T-helper 9 cell (primary cell): Measurements from ENCODE around the gene AAGAB.

Source experiments
- DNase-seq: peaks from one replicate; pipeline ENCODE4 v3.0.0-alpha.2; 2020

The AAGAB gene

DNA sequence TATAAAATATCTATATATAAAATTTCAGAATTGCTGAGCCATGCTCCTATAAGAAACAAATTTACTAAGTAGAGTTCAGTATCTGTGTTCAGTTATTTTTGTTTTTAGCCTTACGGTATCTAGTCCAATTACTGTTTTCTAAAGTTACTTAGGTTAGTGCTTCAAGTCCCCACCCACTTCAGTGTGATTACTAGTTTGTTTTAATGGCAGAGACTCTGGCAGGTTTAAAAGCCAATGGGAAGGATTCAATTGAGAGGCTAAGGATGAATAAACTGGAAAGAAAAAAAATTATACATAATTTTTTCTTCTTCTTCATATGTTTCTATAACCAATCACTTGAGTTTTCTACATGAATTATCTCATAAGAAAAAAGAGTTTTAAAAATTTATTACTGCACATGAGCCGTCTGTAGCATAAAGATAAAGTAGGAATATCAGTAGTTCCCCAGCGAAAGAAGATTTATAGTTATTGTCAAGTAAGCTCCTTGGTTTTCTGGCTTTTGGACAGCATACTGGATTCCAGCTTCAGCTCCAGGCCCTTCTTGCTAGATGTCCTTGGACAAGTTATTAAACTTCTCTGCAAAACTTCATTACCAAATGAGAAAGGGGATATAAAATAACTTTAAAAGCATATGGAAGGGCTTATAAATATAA lies 46.8 kb downstream of the AAGAB start:
- DNase-seq: no peak

GRCh38 chr15:67202991-67203390 lies 51.5 kb downstream of the AAGAB start:
- DNase-seq: no peak

- no peak for DNase-seq
These were observed 52.4 kb downstream of the AAGAB start for GRCh38 chr15:67202091-67202490.

DNA sequence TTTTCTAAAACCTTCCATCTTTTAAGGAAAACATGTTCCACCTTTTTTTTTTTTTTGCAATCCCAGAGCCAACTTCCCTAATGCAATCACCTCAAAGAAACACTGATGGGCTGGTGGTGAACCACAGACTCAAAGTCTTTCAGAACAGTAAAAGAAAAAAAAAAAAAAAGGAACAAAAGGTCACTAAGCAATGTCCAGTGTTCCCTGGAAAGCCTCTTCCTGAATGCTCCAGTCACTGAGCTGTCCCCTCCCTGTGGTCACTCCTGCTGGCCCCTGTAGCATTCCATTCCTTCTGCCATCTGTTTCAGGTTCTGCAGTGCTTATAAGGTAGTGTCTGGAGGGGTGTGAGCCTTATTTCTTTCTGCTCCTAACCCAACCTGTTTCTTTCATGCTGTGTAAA lies 53.3 kb downstream of the AAGAB start:
- no peak for DNase-seq

- no peak for DNase-seq
These were observed 54.3 kb downstream of the AAGAB start for GRCh38 chr15:67199881-67200763.

- DNase-seq: no peak
These were observed 55.1 kb downstream of the AAGAB start for GRCh38 chr15:67199391-67199790.

- no peak for DNase-seq
These were observed 56.2 kb downstream of the AAGAB start for GRCh38 chr15:67198157-67198754.

- no peak for DNase-seq
These were observed 57.1 kb downstream of the AAGAB start for GRCh38 chr15:67197364-67197695.

GRCh38 chr15:67196672-67197363 lies 57.6 kb downstream of the AAGAB start:
- DNase-seq: no peak

GRCh38 chr15:67196222-67196621 lies 58.2 kb downstream of the AAGAB start:
- DNase-seq: no peak

GRCh38 chr15:67195305-67195704 lies 59.2 kb downstream of the AAGAB start:
- DNase-seq: no peak

DNA sequence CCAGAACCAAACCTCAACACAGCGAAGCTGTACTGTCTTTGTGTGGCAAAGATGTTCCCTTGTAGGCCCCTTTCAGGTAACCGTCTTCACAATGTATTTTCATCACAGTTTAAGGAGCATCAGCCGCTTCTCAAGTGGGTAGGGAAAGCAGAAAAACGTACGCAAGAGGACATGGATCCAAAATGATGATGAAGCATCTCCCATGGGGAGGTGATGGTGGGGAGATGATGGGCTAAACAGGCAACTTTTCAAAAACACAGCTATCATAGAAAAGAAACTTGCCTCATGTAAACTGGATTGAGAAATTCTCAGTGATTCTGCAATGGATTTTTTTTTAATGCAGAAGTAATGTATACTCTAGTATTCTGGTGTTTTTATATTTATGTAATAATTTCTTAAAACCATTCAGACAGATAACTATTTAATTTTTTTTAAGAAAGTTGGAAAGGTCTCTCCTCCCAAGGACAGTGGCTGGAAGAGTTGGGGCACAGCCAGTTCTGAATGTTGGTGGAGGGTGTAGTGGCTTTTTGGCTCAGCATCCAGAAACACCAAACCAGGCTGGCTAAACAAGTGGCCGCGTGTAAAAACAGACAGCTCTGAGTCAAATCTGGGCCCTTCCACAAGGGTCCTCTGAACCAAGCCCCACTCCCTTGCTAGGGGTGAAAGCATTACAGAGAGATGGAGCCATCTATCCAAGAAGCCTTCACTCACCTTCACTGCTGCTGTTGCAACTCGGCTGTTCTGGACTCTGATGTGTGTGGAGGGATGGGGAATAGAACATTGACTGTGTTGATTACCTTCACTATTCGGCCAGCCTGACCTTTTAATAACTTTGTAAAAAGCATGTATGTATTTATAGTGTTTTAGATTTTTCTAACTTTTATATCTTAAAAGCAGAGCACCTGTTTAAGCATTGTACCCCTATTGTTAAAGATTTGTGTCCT lies 60.0 kb downstream of the AAGAB start:
- DNase-seq: no peak

DNA sequence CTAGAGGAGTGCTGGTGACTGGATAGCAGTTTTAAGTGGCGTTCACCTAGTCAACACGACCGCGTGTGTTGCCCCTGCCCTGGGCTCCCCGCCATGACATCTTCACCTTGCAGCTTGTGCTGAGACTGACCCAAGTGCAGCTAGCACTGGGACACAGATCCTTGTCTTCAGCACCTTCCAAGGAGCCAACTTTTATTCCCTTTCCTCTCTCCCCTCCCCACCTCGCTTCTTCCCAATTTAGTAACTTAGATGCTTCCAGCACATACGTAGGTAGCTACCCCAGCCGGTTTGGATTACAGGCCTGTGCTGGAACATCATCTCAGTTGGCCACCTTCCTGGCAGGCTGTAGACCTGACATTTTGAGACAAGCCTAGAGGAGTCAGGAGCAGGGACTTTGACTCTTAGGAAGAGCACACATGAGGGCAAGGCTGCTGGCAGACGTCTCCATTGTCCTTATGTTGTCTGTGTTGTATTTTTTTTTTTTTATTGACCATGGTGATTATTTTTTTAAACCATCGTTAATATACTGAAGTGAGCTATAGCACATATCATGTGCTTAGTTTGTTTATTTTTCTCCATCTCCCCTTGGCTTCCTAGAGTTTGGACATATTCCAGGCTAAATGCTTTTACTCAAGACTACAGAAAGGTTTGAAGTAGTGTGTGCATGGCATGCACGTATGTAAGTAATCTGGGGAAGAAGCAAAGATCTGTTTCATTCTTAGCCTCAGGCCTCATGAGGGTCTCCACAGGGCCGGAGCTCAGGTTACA lies 61.1 kb downstream of the AAGAB start:
- DNase-seq: no peak

DNA sequence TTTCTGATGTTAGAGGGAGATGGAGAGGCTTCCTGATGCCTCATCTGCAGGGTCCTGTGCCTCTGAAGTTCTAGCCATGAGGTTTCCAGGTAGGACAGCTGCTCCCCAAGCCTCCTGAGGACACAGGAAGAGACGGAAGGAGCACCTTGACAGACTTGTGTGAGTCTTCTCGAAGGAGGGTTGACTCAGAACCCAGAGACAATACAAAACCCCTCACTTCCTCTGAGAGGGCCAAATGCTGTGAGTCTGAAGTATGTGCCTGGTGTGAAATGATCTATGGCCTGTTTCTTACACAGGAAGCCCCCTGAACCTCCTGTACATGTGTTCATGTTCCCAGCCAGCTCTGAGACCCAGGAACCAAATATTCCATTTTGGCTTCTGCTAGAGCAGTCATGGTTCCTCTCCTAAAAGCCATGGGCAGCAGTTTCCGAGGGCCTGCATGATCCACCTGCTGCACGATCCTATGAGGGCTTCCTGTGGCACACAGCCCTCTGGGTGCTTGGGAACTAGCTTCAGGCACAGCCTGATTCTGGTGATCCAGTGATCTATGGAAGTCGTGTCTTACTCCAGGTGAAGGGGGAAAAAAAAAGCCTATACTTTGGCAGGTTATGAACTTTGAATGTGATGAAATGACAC lies 62.2 kb downstream of the AAGAB start:
- DNase-seq: no peak

GRCh38 chr15:67190813-67191212 lies 63.6 kb downstream of the AAGAB start:
- no peak for DNase-seq

GRCh38 chr15:67190326-67190725 lies 64.1 kb downstream of the AAGAB start:
- DNase-seq: no peak

DNA sequence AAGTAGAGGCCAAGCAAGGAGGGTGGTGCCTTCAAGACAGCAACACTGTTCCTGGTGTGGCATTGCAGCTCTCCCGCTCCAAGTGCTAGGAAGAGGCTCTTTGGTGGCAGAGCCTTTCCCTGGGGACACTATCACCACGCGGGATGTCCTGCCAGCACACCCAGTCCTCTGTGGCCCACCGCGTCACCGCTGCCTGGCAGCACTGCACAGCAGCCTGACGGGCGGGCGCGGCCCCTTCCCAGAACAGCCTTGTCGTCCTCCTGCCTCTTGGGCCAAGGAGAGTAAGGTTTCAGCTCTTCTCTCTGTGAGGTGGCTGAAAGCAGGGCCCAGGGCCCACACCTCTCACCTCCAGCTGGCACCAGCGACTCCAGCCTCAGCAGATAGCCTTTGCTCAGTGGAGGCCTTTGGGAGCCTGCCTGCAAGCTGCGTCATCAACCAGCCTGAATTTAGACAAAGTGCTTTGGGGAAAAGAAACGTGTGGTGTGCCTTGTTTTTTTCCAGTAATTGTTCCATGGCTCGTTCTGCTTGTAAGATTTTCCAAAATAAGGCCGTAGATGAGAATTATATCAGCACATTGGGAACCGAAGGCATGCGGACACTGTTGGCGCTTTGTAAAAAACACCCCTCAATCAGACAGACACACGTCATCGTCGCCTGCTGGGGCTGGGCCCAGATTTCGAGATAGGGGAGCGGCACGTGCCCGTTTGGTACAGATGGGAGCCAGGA lies 65.0 kb downstream of the AAGAB start:
- DNase-seq: no peak

DNA sequence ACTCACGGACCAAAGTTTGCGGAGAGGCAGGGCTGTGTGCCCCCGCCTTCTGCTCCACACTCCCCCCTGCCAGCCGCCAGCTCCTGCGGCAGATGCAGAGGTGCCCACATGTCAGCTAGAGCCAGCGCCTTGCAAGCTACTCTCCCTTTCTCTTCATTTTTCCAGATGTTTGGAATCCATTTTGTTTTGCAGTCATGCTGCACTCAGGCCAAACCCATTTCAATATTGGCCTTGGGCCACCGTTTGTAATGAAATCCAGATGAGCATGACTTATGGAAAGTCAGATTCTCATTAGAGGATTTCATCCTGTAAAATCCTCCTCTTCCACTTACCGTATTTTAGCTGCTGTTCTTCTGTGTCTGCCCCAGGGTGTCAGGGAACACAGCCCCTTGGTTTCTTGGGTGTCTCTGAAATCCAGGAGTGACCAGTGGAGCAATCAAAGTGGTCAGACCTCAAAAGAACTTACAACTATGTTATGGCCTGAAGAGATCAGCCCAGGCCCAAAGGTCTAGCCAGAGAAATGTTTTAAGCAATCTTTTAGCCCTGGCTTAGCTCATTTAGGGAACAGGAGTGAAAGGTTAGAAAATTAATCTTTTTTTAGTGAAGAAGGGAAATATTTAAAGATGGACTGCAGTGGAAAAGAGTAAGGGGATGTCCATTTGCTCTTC lies 65.8 kb downstream of the AAGAB start:
- DNase-seq: no peak

DNA sequence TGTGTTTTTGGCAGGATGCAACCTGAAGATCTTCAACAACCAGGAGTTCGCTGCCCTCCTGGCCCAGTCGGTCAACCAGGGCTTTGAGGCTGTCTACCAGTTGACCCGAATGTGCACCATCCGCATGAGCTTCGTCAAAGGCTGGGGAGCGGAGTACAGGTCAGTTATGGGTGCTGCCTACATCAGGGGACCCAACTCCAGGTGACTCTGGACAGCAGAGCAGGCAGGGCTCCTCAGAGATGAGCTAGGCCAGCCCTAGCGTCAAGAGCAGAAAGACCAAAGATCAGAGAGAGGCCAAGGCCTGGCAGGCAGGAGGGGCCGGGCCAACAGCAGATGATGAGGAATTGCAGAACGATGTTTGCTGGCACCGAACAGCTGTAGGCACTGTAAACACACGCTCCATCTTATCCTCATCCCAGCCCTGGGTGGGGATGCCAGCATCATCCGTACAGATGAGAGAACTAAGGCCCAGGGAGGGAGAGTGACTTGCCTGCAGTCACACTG lies 67.1 kb downstream of the AAGAB start:
- no peak for DNase-seq
